Spleen (tissue), 7 donors: Measurements from ENCODE around the gene ZNF732.

Experiments
- POLR2A ChIP-seq, 3 donors: fragments of 450-650 bp; IDR thresholded peaks; one replicate each; pipeline ENCODE4 v1.5.1; 2017; ENCODE audit warnings: antibody characterized with exemption in 3 of 3, mild to moderate bottlenecking in 1 of 3
- POLR2AphosphoS5 ChIP-seq, 3 donors: sonication (generic); formaldehyde crosslinking; IDR thresholded peaks; one replicate each; pipeline ENCODE4 v1.5.1; 2017; ENCODE audit warnings: antibody characterized with exemption in 3 of 3
- TF ChIP-seq, protein P1 (sequence below), 11 experiments: fragments of 200-600 bp in 7 of 11; fragments of 450-650 bp in 4 of 11; sonication (generic) in 4 of 11; IDR thresholded peaks in 8 of 11; conservative IDR thresholded peaks in 3 of 11; 1 replicate in 7 of 11; 2 replicates in 4 of 11; pipeline versions ENCODE4 v1.4.0 to v1.8.0; 2016 to 2021; ENCODE audit warnings: antibody characterized with exemption in 11 of 11, inconsistent platforms in 4 of 11, mild to moderate bottlenecking in 1 of 11
- donor health status: DM: no; HTN: no; CAD: no; lungs with moderate emphysema.
- donor health status: DM: no; HTN: no; CAD: no.
- donor health status: DM: no; HTN: no; CAD: no.

DNA sequence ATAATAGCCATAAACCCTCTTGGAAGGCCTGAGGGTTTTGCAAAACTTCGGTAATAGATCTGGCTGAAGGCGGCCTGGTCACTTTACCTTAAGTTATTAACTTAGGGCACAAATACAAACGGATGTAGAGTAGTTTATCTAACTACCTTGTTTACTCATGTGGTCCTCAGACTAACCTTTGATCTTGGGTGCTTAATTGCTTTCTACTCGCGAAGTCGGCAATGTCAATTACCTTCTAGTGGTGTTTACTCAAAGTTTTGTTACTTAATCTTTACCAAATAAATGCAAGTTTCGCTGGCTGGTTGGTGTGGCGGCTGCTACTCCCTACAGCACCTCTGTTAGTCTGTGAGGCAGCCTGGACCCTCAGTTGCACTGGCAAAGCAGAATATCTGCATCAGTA lies 23.5 kb upstream of the ZNF732 start:
- TF ChIP-seq POLR2A (IDR thresholded peaks at IDR 0.05) (no peak), POLR2AphosphoS5 (IDR thresholded peaks at IDR 0.05) (no peak)
- TF ChIP-seq, protein P1, sequence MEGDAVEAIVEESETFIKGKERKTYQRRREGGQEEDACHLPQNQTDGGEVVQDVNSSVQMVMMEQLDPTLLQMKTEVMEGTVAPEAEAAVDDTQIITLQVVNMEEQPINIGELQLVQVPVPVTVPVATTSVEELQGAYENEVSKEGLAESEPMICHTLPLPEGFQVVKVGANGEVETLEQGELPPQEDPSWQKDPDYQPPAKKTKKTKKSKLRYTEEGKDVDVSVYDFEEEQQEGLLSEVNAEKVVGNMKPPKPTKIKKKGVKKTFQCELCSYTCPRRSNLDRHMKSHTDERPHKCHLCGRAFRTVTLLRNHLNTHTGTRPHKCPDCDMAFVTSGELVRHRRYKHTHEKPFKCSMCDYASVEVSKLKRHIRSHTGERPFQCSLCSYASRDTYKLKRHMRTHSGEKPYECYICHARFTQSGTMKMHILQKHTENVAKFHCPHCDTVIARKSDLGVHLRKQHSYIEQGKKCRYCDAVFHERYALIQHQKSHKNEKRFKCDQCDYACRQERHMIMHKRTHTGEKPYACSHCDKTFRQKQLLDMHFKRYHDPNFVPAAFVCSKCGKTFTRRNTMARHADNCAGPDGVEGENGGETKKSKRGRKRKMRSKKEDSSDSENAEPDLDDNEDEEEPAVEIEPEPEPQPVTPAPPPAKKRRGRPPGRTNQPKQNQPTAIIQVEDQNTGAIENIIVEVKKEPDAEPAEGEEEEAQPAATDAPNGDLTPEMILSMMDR (IDR thresholded peaks at IDR 0.05 in 8 of 11, conservative IDR thresholded peaks at IDR 0.05 in 3 of 11), result no peak
